GM19025 (cell line): ENCODE measurements around the gene ZNF217.
"Not testable (repeated sequence)": the region's sequence is repeated elsewhere in the genome, so short reads cannot be mapped to it uniquely, and the experiment has no call there.

Experiments used
- ATAC-seq: cut with Tn5 transposase; IDR thresholded peaks from one replicate; pipeline ENCODE4 v1.9.1; 2021; ENCODE audit warnings: mild to moderate bottlenecking, low read depth, moderate library complexity; ENCODE audit not compliant: unreplicated experiment

ZNF217 gene

GRCh38 chr20:53593466-53594007 is at the start of gene ZNF217:
TSS of gene ZNF217 (minus strand) at chr20:53593839. CDS start at chr20:53582826, 11,013 bp downstream.
- ATAC-seq = peak; percentile 28

GRCh38 chr20:53643031-53643832 is 49.6 kb upstream of the ZNF217 start:
- ATAC-seq = peak; percentile 90

DNA sequence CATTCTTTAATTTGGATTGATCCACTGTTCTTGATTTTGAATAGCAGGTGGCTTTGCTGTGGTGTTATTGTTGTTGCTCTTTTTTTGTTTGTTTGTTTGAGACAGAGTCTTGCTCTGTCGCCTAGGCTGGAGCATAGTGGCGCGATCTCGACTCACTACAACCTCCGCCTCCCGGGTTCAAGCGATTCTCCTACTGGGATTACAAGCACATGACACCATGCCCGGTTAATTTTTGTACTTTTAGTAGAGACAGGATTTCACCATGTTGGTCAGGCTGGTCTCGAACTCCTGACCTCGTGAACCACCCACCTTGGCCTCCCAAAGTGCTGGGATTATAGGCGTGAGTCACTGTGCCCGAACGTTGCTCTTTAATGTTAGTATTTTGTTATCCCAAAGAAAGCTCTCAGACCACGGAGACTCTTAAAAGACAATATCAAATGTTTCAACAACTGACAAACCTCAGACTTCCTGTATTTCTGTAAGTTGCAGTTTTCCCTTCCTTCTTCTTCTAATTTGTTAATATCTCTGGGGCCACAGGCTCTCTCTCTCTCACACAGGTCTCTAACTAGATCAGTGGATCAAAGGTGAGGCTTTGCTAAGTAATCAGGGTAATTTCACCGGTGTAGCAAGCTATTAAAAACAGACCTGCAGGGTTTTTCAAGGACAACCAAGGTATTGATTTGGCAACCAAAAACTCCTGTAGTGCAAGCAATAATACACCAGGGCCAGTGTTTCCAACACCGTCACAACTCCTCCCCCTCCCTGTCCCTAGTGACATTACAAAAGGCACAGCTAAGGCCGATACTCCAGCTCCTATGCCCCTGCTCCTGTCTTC is 48.8 kb upstream of the ZNF217 start:
- peak; percentile 35 for ATAC-seq

DNA sequence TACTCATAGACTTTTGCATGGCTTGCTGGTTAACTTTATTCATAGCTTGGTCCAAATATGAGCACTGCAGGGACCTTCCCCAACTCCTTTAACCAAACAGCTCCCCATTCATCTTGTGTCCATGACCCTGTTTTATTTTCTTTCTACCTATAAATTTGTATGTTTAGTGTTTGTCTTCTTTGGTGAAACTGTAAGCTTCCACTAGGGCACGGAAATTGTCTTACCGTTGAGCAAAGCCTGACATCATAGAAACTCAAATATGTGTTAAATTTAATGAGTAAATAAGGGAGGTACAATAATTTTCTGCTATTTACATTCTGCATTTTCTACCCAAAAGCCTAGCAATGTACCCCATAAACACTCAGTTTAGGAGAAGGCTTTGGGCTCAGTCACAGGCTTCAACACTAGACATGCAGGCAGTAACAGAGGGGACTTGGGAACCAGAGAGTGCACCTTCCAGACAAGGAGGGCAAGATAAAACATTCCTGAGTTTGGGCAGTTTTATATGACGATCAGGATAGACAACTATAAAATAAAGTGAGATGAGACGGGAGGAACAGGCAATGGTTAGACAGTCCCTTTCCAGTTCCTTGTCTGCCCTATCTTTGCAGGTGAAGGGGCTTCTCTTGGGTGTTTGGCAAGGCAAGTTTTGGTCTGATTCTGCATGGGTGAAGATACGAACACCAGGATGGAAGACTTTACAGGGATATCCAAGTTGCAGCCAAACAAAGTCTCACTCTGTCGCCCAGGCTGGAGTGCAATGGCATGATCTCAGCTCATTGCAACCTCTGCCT is 46.2 kb upstream of the ZNF217 start:
- no peak for ATAC-seq

DNA sequence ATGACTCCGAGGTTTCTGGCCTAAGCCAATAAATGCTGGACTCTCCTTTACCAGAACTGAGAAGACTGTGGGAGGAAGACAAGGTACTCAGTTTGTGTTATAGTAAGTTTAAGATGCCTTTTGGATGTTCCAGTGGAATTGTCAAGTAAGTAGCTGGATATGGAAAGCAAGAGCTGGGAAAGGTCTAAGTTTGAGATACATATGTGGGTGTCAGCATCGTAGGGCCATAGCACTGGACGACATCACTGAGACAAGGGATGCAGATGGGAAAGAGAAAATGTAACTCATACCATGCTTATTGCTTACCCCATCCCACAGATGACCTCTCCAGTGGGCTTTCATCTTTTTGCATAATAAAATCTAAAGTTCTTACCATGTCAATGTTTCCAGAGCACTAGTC is 45.5 kb upstream of the ZNF217 start:
- no peak for ATAC-seq

DNA sequence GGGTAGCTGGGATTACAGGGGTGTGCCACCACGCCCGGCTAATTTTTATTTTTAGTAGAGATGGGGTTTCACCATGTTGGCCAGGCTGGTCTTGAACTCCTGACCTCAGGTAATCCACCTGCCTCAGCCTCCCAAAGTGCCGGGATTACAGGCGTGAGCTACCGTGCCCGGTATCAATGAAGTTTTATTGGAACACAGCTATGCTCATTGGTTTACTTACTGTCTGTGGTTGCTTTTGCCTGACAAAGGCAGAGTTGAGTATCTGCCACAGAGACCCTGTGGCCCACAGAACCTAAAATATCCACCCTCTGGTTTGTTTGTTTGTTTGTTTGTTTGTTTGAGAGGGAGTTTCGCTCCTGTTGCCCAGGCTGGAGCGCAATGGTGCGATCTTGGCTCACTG is 43.7 kb upstream of the ZNF217 start:
- not testable (repeated sequence) for ATAC-seq

DNA sequence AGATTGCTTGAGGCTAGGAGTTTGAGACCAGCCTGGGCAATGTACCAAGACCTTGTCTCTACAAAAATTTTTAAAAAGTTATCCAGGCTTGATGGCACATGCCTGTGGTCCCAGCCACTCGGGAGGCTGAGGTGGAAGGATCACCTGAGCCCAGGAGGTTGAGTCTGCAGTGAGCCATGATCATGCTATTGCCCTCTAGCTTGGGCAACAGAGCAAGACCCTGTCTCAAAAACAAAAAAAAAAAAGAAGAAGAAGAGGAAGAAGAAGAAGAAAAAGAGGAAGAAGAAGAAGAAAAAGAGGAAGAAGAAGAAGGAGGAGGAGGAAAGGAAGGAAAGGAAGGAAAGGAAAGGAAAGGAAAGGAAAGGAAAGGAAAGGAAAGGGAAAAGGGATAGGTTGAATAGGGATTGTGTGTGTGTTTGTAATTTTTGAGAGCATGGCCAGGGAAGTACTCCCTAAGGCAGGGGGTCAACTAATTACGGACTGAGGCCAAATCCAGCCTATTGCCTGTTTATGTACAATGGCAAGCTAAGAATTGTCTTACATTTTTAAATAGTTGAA is 43.0 kb upstream of the ZNF217 start:
- ATAC-seq = no peak

- ATAC-seq = no peak
Measured at GRCh38 chr20:53635221-53635620, 41.6 kb upstream of the ZNF217 start.

- no peak for ATAC-seq
Measured at GRCh38 chr20:53631909-53632662, 38.4 kb upstream of the ZNF217 start.

DNA sequence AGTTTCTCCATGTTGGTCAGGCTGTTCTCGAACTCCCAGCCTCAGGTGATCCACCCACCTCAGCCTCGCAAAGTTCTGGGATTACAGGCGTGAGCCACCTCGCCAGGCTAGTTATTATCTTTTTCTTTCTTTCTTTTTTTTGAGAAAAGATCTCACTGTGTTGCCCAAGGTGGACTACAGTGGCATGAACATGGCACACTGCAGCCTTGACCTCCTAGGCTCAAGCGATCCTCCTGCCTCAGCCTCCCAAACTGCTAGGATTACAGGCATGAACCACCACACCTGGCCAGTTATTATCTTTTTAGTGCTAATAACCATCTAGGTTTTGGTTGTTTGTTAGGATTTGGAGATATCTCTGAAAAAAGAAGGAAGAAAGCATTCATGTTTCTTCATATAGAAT is 35.8 kb upstream of the ZNF217 start:
- ATAC-seq = no peak

- not testable (repeated sequence) for ATAC-seq
Measured at GRCh38 chr20:53628758-53629157, 35.1 kb upstream of the ZNF217 start.

DNA sequence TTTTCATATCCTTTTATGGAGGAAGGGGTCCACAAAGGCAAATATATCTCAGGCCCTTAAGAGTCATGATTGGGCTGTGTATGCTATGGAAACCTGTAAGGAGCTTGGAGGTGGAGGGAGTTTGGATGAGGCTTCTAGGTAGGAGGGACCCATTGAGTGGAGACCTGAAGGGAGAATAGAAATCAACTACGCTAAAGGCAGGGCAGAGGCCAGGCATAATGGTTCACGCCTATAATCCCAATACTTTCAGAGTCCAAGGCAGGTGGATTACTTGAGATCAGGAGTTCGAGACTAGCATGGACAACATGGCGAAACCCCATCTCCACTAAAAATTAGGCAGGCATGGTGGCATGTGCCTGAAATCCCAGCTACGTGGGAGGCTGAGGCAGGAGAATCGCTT is 34.4 kb upstream of the ZNF217 start:
- no peak for ATAC-seq

DNA sequence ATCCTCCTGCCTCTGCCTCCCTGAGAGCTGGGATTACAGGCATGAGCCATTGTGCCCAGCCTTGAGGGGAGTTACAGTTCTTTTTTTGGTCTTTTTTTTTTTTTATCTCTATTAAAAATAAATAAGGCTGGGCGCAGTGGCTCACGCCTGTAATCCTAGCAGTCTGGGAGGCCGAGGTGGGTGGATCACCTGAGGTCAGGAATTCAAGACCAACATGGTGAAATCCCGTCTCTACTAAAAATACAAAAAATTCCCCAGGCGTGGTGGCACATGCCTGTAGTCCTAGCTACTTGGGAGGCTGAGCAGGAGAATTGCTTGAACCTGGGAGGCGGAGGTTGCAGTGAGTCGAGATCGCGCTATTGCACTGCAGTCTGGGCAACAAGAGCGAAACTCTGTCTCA is 33.4 kb upstream of the ZNF217 start:
- ATAC-seq = not testable (repeated sequence)

DNA sequence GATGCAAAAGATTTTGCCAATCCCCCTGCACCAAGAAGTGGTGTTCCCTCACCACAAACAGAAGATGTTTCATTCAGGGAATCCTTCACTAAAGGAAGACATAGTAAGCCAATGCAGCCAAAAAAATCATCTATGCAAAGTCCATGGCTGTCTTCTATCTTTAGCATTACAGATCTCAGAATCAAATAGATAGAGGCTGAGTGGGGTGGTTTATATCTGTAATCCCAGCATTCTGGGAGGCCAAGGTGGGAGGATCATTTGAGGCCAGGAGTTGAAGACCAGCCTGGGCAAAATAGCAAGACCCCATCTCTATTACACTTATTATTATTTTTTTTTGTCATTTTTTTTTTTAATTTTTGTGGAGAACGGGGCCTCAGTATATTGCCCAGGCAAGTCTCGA is 32.9 kb upstream of the ZNF217 start:
- ATAC-seq = no peak

DNA sequence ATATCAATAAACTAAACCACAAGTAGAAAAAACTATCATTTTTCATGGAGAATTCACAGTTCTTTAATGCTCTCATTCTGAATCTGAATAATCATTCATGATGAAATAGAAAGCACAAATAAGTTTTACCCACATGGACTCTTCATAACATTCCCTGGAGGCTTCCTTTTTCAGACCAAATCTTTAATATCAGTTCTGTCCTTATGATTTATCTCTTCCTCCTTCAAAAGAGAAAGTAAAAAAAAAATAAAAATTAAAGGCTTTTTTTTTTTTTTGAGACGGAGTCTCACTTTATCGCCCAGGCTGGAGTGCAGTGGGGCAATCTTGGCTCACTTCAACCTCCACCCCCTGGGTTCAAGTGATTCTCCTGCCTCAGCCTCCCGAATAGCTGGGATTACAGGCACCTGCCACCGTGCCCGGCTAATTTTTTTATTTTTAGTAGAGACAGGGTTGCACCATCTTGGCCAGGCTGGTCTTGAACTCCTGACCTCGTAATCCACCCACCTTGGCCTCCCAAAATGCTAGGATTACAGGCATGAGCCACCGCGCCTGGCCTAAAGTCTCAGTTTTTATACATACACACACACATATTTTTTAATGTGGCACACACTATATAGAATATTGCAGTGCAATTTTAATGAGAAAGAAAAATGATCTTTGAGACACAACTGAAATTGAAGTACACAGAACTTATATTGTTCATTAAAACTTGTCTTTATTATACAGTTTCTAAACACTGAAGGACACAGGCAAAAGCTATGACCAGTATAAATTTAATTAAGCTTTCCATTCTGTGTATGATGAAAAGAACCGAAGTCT is 31.9 kb upstream of the ZNF217 start:
- ATAC-seq = no peak

DNA sequence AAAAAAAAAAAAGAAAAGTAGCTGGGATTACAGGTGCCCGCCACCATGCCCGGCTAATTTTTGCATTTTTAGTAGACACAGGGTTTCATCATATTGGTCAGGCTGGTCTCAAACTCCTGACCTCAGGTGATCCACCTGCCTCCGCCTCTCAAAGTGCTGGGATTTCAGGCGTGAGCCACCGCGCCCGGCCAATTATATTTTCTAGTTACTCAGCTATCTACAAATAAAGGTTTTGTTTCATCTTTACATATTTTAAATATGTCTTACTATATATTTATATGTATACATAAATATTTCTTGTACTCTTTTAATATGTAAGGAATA is 31.2 kb upstream of the ZNF217 start:
- ATAC-seq = not testable (repeated sequence)

GRCh38 chr20:53623454-53624211 is 30.0 kb upstream of the ZNF217 start:
- peak; percentile 44 for ATAC-seq

DNA sequence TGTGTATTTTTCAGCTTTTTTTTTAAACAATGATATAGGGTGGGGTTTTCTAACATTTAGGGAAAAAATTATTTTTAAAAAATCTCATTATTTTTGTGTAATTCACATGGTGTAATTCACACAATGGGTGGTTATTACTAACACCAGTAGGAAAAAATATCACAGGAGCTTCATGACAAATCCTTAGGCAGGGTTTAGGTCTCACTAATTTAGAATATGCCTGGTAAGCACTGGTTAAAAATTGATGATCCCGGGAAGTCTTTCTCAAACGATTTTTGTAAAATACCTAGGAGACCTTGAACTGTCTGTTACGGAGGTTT is 29.5 kb upstream of the ZNF217 start:
- ATAC-seq = no peak
